Endometrial microvascular endothelial cells (primary cell): ENCODE data around the gene METTL23. TPM values are rescaled to one million over a fixed set of nuclear protein-coding genes. Genes with fewer than 3 reads are reported as not detected.
"Not testable (repeated sequence)": the region's sequence is repeated elsewhere in the genome, so short reads cannot be mapped to it uniquely, and the experiment has no call there.

Source experiments
- in situ Hi-C: cut with HindIII; loops from 2 replicates; pipeline ENCODE4 v1.10.0; 2017; ENCODE audit warnings: low sequenced_read_pairs, low pct_unique_long_range_greater_than_20kb; ENCODE audit errors: inconsistent ontology term
- total RNA-seq: library from RNA; depleted of rRNA; stranded (reverse); fragments of >200 nt; gene quantifications from one replicate; pipeline ENCODE4 v1.2.3, GENCODE V29; 2015; ENCODE audit errors: inconsistent ontology term

METTL23 gene
- total RNA-seq, 1 donor from 2014 or later, result 18.9 TPM

DNA sequence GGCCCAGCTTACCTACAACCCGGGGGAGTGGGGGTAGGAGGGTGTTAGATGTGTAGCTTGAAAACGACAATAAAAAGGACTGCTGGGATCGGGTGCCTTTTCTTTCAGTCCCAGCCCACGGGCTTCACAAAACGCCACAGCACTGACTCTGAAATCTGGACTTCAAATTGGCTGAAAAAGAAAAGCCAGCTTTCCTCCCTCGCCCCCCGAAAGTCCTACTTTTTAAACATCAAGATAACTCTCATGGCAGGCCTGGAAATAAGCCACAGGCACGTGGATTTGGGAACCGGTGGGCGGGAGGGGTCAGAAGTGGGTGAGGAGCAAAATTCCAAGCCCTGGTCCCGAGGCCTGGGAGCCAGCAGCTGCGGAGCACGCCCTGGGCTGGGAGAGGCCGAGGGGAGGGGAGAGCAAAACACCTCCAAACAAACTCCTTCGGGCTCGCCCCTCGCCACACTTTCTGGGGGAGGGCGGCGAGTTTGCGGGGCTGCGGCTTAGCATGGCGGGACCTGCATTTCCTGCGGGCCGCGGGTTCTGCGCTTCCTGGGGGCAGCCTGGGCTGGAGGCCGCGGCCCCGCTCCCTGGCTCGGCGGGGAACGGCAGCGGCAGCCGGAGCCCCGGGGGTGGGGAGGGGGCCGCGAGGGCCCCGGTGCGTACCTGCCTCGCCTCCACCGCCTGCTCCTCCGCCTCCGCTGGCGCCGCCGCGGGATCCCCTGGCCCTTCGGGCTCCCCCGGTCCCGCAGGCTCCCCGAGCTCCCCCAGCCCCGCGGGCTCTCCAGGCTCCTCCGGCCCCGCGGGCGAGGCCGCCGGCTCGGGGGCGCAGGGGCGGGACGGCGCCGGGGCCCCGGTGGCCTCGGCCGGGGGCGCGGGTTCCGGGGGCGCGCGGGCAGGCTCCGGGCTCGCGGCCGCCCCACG, 16.4 kb upstream of the METTL23 start:
- in situ Hi-C loops, result not testable (repeated sequence)

DNA sequence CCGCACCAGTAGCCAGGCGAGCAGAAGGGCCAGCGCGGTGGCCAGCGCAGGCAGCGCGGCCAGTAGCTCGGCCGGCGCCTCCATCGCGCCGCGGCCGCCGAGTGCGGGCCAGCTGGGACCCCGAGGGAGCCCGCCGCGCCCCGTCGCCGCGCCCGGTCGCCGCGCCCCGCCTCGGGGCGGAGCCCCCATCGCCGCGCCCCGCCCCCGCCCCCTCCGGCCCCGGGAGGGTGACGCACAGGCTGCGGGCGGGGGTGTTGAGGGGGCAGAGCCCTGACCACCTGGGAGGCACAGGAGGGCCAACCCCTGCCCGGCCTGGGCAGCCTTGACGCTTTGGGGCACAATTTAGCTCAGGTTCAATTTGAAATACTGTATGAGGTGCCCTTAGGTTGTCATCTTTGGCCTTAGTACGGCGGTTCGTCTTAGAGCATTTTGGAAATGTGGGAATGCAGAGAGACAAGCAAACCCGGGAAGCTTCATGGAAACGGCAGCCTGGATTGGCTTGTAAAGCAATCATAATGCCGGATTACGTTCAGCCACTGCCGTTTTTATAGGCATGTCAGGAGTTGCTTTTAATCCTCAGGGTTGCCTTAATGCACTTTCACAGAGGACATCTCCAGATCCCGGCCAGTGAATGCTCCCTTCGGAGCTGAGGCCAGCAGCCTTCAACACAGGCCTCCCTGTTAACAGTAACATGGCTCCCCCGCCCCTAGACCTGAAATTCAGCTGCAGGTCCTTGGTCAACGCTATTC, 15.6 kb upstream of the METTL23 start, which contains the start of gene MXRA7:
MXRA7 (minus strand) TSS at position 103 of the 749 bp plus-strand sequence; CDS start at position 84, 19 bp downstream.
- in situ Hi-C loops, result no loop called here

DNA sequence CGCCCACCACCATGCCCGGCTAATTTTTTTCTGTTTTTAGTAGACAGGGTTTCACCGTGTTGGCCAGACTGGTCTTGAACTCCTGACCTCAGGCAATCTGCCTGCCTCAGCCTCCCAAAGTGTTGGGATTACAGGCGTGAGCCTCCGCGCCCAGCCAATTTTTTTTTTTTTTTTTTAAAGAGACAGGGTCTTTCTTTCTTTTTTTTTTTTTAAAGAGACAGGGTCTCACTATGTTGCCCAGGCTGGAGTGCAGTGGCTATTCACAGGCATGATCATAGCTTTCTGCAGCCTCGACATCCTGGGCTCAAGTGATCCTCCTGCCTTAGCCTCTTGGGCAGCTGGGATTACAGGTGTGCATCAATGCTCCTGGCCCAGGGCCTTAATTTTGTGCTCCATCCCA, 14.3 kb upstream of the METTL23 start:
- in situ Hi-C loops, result not testable (repeated sequence)

DNA sequence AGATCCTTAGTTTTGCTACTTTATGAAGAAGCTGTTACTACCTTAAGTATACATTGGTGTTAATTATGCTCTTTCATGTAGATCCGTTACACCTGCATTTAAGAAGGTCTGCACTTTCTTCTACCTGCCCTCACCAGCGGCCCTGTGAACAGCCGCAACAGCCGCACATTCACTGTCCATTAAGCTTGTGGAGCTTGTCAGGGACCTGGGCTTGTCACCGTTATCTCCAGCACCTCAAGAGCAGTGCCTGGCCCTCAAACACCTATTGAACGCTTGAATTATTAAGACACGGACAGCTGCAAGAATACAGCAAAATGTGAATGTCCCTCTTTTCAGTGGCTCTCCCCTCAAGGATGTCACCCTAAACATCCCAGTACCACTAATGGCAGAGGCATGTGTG, 12.9 kb upstream of the METTL23 start:
- in situ Hi-C loops, result no loop called here

DNA sequence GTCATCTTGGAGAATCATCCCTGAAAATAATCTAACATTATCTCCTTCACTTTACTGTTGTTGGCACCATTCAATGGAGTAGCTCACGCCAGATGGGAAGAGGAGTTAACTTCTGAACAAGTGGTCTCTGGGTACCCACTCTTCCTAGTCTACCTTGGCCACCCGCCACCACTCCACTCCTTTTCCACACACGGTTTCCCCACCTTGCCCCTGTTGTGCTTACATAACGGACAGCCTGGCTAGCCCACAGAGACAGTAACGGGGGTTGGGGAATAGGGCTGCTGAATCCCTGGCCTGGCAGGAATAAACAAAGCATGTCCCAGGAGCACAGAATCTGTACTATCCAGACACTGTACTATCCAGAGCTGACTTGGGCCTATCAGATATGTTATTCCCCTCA, 12.3 kb upstream of the METTL23 start:
- in situ Hi-C loops, result no loop called here

DNA sequence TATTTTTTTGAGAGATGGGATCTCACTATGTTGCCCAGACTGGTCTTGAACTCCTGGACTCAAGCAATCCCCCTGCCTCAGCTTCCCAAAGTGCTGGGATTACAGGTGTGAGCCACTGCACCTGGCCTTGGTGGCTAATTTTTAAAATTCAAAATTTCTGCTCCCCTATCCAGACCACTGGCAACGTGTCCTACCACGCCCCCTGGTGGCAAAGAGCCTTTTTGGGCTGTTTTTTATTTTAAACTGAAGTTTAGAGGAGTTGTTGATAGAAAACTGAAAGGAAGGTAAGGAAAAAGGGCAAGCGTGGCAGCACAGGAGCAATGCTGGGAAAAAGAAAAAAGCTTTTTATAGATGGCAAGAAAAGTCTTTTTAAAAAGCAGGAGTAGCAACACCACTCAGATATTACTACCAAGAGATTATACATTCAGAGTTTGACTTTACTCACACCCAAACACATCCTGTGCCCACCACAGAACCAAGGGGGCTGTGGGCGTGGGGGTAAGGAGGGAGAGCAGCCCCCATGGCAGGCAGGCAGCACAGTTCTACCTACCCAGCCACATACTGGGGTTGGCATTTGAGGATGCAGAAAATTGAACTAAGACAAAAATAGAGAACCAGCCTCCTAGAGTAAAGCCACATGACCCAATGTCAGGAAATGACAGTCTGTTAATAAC, 11.7 kb upstream of the METTL23 start:
- in situ Hi-C loops, result no loop called here

DNA sequence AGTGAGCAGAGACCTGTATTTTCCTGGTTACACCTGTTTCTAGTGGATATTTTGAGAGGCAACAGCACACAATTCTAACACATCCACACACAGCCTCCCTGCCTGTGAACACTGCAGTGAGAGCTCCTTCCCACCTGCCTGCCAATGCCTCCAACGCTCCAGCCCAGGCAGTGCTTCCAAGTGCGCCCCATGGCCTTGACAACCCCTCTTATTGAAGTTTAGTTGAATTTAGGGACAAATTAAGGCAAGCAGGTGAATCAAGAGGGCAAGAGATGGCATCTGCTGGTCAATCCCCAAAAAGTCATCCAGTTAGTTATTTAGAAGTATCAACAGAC, 11.2 kb upstream of the METTL23 start:
- in situ Hi-C loops, result no loop called here

DNA sequence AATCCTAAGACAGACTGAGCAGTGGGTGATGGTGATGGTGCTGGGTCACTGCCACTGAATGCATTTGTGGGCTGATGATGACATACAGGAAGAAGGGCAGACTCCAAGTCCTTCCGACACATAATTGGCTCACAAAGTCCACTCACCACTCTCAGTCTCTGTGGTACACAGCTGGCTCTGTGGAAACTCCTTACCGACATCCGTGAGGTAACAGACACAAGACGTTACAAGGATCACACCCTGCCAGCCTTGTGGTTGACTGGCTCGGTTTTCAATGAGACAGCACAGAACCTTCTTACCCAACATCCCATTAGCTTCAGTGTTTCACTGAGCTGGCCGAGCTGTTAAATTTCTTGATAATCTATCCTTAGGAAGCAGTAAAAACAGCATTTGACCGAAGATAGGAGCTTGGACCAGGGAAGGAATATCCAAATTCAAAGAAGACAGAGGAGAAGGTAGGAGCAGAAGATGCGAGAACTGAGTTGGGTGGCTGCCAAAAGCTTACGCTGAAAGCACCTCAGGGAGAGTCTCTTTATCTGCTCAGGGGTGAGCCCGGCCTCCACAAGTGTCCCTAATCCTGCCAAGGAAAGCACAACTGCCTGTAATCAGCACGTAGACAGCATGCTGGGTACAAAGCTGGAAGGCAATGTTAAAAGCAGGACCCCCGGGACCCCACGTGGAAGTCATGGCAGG, 10.3 kb upstream of the METTL23 start:
- in situ Hi-C loops, result no loop called here

DNA sequence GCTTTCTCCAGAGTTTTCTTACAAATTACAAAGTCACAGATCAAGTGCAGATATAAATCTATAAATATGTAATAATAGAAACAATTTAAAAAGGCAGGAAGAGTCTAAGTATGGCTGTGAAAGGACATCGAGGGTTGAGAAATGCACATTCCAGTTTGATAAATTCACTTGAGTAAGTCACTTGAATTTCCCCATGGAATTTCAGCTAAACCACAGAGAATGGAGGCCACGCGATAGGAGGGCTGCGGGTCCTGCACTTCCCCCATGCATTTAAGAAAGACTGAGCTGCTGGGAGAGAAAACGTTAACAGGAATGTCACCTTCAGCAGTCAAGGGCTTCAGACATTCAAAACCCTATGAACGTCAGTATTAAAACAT, 9.8 kb upstream of the METTL23 start:
- in situ Hi-C loops, result no loop called here

DNA sequence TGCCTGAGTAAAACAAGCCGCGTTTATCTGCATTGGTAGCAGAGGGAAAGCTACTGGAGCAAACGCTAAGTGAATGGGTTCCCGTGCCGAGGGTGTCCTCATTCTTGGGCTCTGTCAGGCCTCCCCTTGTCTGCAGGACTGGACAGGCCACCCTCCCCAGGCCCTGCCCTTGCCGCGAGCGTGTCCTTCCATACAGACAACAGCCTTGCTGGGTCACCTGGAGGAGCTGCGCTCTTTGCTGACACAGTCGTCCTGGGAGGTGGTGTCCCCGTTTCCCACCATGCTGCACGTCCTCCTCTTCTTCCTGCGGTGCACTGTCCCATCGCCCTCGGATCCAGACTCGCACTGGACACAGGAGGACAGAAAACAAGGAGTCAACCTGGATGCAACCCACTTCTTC, 8.1 kb upstream of the METTL23 start:
- in situ Hi-C loops, result no loop called here

DNA sequence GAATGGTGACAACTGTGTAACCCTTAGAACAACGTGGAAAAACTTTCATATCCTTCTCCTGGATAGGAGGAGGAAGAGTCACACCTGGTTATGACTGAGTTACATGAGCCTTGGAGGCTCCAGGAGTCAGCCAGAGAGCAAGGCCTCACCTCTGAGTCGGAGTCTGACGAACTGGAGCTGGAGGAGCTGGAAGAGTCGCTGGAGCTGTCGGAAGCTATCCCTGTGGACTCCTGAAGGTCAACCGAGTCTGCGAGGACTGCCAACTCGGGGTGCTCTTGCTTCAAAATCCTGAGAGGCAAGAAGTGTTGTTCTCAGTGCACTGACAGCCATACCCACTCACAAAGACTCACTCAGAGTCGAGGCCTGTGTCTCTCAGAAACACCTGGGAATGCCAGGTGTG, 6.4 kb upstream of the METTL23 start:
- in situ Hi-C loops, result no loop called here

DNA sequence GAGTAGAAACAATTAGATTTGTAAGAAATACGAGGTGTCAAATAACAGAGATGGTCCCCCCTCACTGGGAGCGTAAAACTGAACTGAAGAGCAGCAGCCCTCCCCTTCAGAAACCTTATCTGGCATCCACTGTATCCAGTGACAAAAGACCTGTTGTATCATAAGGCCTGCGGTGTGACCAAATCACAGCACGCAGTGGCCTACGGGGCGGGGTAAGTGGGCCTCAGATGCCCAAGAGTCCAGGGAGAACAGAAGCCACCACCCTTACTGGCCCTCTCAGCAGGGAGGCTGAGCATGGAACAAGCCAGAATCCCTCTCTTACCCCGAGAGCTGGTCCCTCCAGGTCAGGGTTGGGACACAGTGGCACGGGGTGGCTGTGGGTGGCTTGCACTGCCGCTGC, 5.7 kb upstream of the METTL23 start:
- in situ Hi-C loops, result no loop called here

DNA sequence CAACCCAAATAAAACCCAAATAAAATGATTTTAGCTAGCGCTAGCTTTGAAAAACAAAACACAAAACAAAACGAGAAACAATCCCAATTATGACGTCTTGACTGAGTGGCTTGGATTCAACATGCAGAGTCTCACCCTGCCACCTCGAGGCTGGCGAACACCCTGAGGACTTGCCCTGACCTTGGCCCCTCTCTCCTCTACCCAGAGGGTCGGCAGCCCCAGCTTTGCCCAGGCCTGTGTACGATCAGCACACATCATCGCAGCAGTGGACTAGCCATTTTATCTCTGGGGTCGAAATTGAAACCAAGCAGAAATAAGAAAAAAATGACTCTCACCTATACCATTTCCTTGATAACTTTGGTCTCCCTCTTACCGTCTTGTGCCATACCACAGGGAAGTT, 5.2 kb upstream of the METTL23 start:
- in situ Hi-C loops, result no loop called here

DNA sequence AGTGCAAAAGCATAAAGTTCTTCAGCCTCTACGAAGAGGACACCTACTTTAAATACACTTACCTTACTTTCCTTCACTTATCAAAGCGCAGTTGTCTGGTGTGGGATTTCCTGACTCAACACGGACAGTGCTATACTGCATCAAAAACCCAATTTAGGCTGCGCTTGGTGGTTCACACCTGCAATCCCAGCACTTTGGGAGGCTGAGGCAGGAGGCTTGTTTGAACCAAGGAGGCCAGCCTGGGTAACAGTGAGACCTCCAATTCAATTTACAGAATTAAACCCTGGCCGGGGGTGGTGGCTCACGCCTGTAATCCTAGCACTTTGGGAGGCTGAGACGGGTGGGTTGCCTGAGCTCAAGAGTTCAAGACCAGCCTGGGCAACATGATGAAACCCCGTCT, 4.4 kb upstream of the METTL23 start:
- in situ Hi-C loops, result no loop called here

DNA sequence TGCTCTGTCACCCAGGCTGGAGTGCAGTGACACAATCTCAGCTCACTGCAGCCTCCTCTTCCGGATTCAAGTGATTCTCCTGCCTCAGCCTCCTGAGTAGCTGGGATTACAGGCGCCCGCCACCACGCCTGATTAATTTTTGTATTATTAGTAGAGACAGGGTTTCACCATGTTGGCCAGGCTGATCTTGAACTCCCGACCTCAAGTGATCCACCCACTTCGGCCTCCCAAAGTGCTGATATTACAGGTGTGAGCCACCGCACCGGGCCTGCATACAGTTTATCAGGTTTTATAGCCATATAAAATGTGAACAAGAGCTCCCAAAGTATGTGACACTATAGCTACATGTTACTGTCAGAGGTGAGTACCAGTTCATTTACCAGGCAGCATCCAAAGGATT, 3.7 kb upstream of the METTL23 start:
- in situ Hi-C loops, result not testable (repeated sequence)

DNA sequence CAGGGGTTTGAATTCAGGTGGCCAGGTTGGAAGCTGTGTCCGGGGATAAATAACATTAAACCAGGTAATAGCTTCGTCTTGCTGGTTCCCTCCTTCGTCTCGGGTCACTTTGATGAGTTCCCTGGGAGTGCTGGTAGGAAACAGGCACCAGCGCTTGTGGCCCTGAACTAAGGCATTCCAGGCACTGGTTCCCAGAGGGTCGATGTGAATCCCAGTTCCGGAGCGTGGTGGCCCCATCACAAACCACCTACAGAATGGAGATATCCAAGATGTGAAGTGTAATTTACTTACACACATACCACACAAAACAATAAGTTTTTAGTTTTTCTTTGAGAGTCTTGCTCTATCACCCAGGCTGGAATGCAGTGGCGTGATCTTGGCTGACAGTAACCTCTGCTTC, 2.8 kb upstream of the METTL23 start:
- in situ Hi-C loops, result no loop called here

DNA sequence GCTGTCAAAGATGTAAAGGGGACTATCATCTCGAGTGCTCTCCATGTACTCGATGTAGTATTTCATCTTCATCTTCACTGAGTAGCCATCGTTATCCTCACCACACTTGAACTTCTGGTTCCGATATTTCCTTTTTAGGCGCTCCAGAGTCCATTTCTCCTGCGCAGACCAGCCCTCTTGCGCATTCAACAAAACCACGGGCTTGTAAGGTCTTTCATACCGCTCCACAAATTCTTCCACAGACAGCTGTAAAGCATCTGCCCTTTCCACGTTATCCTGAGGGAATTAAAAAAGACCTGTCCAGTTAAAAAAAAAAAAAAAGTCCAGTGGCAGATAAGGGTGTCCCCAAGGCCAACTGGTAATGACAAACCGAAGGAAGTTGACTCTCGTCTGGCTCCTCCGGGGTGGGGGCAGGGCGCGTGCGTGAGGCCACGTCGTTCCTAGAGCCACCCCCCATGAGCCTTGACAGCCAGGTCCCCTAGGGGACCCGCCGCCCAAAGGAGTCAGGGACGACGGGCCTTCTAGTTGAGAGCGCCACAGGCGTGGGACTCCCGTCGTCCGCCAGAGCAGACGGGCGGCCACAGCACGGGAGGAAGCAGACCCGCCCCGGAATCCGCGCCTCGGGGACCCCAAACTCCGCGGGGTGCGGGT, 934 bp upstream of the METTL23 start:
- in situ Hi-C loops, result no loop called here

DNA sequence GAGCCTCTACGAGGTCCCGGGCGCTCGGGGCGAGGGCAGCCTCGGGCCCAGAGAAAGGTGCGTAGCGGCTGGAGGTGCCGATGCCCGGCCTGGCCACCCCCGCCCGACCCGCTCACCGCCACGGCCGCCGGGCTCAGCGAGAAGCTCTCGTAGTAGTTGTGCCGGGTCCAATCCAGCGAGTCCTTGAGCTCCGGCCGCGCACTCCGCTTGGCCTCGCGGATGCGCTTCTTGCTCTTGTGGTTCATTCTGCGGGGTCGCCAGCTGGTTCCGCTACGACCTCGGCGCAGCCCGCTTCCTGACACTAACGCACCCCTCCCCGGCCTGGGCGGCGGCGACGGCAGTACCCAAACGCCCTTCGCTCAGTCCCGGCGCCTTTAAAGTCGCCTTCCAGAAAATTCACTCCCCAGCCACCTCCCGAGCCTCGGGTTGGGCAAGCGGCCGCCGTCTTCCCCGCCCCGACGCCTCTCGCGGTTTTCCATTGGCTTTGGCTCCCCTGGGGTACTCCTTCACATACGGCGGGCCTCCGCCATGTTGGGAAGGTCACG, 336 bp upstream of the METTL23 start, which contains the start of gene JMJD6:
JMJD6 (minus strand) TSS at position 376 of the 545 bp plus-strand sequence; CDS start at position 245, 131 bp downstream.
- in situ Hi-C loops, result no loop called here
